Neuronal stem cell (in vitro differentiated cells): ENCODE measurements around the gene BANF2.
"Not testable (repeated sequence)": the region's sequence is repeated elsewhere in the genome, so short reads cannot be mapped to it uniquely, and the experiment has no call there.

Experiments used
- DNase-seq: peaks from one replicate; pipeline ENCODE4 v3.0.0-alpha.2; 2013; ENCODE audit warnings: low spot score
- H2AFZ ChIP-seq: one replicate; pipeline ENCODE4 v1.6.1; 2013; ENCODE audit warnings: mild to moderate bottlenecking, low read length, inconsistent platforms
- H2AK5ac ChIP-seq: 2 replicates; pipeline ENCODE4 v1.6.1; 2013; ENCODE audit warnings: low read depth, mild to moderate bottlenecking, inconsistent platforms, low read length, moderate library complexity, mixed read lengths
- H2BK120ac ChIP-seq: 2 replicates; pipeline ENCODE4 v1.6.1; 2013; ENCODE audit warnings: low read depth, mild to moderate bottlenecking, inconsistent platforms, low read length, moderate library complexity, mixed read lengths
- H2BK12ac ChIP-seq: one replicate; pipeline ENCODE4 v1.6.1; 2013; ENCODE audit warnings: low read length, inconsistent platforms
- H2BK15ac ChIP-seq: 2 replicates; pipeline ENCODE4 v1.6.1; 2013; ENCODE audit warnings: mild to moderate bottlenecking, low read length, inconsistent platforms, mixed read lengths
- H2BK5ac ChIP-seq: one replicate; pipeline ENCODE4 v1.6.1; 2013; ENCODE audit warnings: inconsistent platforms, mild to moderate bottlenecking, low read length, moderate library complexity
- H3K14ac ChIP-seq: one replicate; pipeline ENCODE4 v1.6.1; 2013; ENCODE audit warnings: low read length, inconsistent platforms
- H3K18ac ChIP-seq: 2 replicates; pipeline ENCODE4 v1.6.1; 2013; ENCODE audit warnings: low read length, inconsistent platforms
- H3K23ac ChIP-seq: 2 replicates; pipeline ENCODE4 v1.6.1; 2013; ENCODE audit warnings: low read depth, mild to moderate bottlenecking, mixed read lengths, low read length, inconsistent platforms; ENCODE audit not compliant: poor library complexity
- H3K27ac ChIP-seq: replicated peaks from 3 replicates; pipeline ENCODE4 v1.5.1; 2013; ENCODE audit warnings: low read length, inconsistent platforms
- H3K27me3 ChIP-seq, 3 experiments: 2 replicates each; pipeline ENCODE4 v1.6.1; 2013; ENCODE audit warnings: low read length in 3 of 3, mild to moderate bottlenecking in 2 of 3, inconsistent platforms in 1 of 3, low read depth in 1 of 3, mixed read lengths in 1 of 3, moderate library complexity in 1 of 3; ENCODE audit not compliant: control insufficient read depth in 3 of 3, insufficient read depth in 3 of 3
- H3K36me3 ChIP-seq, 2 donors: replicated peaks in 1 of 2; 2 replicates each; pipeline ENCODE4 v1.6.1; 2013; ENCODE audit warnings: low read length in 2 of 2; ENCODE audit not compliant: control insufficient read depth in 2 of 2, insufficient read depth in 2 of 2
- H3K4ac ChIP-seq: 2 replicates; pipeline ENCODE4 v1.6.1; 2013; ENCODE audit warnings: inconsistent platforms, mild to moderate bottlenecking, low read length, moderate library complexity
- H3K4me1 ChIP-seq, 2 donors: 1 replicate in 1 of 2; 2 replicates in 1 of 2; pipeline ENCODE4 v1.6.1; 2013; ENCODE audit warnings: low read length in 2 of 2, low read depth in 1 of 2; ENCODE audit not compliant: control insufficient read depth in 2 of 2, insufficient read depth in 1 of 2
- H3K4me2 ChIP-seq: one replicate; pipeline ENCODE4 v1.6.1; 2013; ENCODE audit warnings: mild to moderate bottlenecking, low read length, inconsistent platforms; ENCODE audit not compliant: insufficient read depth, poor library complexity, severe bottlenecking
- H3K4me3 ChIP-seq, 2 donors: 2 replicates each; pipeline ENCODE4 v1.5.1; 2013; ENCODE audit warnings: low read length in 2 of 2, mild to moderate bottlenecking in 2 of 2, inconsistent platforms in 1 of 2, moderate library complexity in 1 of 2
- H3K79me1 ChIP-seq: one replicate; pipeline ENCODE4 v1.6.1; 2013; ENCODE audit warnings: low read depth, mild to moderate bottlenecking, inconsistent platforms, low read length, moderate library complexity
- H3K9ac ChIP-seq: one replicate; pipeline ENCODE4 v1.6.1; 2013; ENCODE audit warnings: mild to moderate bottlenecking, low read depth, low read length, inconsistent platforms; ENCODE audit not compliant: poor library complexity
- H3K9me3 ChIP-seq, 2 donors: replicated peaks in 1 of 2; 2 replicates each; pipeline versions ENCODE3 to v1.6.1; 2013; ENCODE audit warnings: low read length in 2 of 2, mild to moderate bottlenecking in 2 of 2, inconsistent platforms in 1 of 2, low read depth in 1 of 2, mixed read lengths in 1 of 2, moderate library complexity in 1 of 2; ENCODE audit not compliant: control insufficient read depth in 2 of 2, insufficient read depth in 1 of 2
- H4K8ac ChIP-seq: one replicate; pipeline ENCODE4 v1.6.1; 2013; ENCODE audit warnings: low read depth, mild to moderate bottlenecking, inconsistent platforms, low read length, moderate library complexity
- H4K91ac ChIP-seq: one replicate; pipeline ENCODE4 v1.6.1; 2013; ENCODE audit warnings: low read length, low read depth, mild to moderate bottlenecking, inconsistent platforms; ENCODE audit not compliant: poor library complexity
- WGBS, 2 donors: extraction: QIAGEN DNeasy Blood & Tissue Kit; methylation state at CpG; one replicate each; pipeline ENCODE4 v1.1.7; 2013; ENCODE audit warnings: missing lambda C conversion rate in 2 of 2, mixed read lengths in 1 of 2; ENCODE audit not compliant: insufficient read length in 2 of 2, insufficient replicate concordance in 1 of 2; ENCODE audit errors: extremely low coverage in 2 of 2; 5-methylcytosine and 5-hydroxymethylcytosine counted together

Gene BANF2

DNA sequence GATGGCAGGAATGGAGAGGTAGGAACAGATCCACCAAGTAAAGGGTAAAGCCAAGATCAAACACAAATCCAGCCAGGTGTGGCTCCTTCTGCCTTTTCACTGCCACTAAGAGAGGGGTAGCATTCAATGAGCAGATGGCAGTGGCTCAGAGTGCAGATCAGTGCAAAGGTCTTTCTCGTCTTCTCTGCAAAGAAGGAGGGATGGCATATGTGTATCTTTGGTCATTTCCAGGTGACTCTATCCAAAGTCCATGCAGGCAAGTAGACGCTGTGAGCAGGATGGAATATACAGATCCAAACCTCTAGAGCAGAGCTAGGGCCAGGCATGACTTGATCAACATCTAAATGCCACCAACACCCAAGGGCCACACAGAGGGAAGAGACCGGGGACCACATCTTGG lies 6.9 kb downstream of the BANF2 start:
- H3K27me3 ChIP-seq = peaks cover 0 to 47% (median 0%) of the 10 kb centered on the region in 3 experiments
- no peak overlapping the region for H3K14ac ChIP-seq
- no peak overlapping the region for H2BK120ac ChIP-seq
- H3K4me2 ChIP-seq = no peak overlapping the region
- H3K36me3 ChIP-seq = no peaks in the 10 kb centered on the region
- H2BK15ac ChIP-seq = no peak overlapping the region
- no peak overlapping the region for H3K18ac ChIP-seq
- peak overlapping the region; percentile 38 for H3K4ac ChIP-seq
- H3K9ac ChIP-seq = no peak overlapping the region
- no peak overlapping the region for H2AFZ ChIP-seq
- no peak overlapping the region for H3K4me3 ChIP-seq
- H2AK5ac ChIP-seq = no peak overlapping the region
- no peak overlapping the region for H2BK5ac ChIP-seq
- peaks cover 7 to 13% of the 10 kb centered on the region in 2 donors for H3K4me1 ChIP-seq
- no peaks in the 10 kb centered on the region for H3K79me1 ChIP-seq
- H3K27ac ChIP-seq = no peak overlapping the region
- H3K23ac ChIP-seq = no peak overlapping the region
- H4K91ac ChIP-seq = no peak overlapping the region
- WGBS, 2 donors = no CpG with 5 or more reads among the region's 3 CpGs
- H4K8ac ChIP-seq = no peak overlapping the region
- DNase-seq = no peak
- H3K9me3 ChIP-seq = no peaks in the 10 kb centered on the region
- no peak overlapping the region for H2BK12ac ChIP-seq

DNA sequence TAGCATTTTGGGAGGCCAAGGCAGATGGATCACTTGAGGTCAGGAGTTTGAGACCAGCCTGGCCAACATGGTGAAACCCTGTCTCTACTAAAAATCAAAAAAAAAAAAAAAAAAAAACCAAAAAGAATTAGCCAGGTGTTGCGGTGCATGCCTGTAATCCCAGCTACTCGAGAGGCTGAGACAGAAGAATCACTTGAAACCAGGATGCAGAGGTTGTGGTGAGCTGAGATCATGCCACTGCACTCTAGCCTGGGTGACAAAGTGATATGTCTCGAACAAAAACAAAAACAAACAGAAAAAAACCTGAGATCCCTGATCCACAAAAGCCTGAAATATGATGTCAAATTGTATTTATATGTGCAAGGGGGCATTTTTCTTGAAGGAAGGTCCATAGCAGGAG lies 8.2 kb downstream of the BANF2 start:
- not testable (repeated sequence) for H3K27ac ChIP-seq, H3K9me3 ChIP-seq, H3K23ac ChIP-seq, H2AFZ ChIP-seq, H2BK12ac ChIP-seq, H3K9ac ChIP-seq, H4K8ac ChIP-seq, H2BK5ac ChIP-seq, H2AK5ac ChIP-seq, H3K4me3 ChIP-seq, H3K18ac ChIP-seq, H3K79me1 ChIP-seq, H3K4ac ChIP-seq, H3K4me2 ChIP-seq, H3K36me3 ChIP-seq, DNase-seq, H4K91ac ChIP-seq, H3K14ac ChIP-seq, H2BK120ac ChIP-seq, H2BK15ac ChIP-seq
- Histone ChIP-seq H3K27me3 (peaks cover 0 to 44% (median 2%) of the 10 kb centered on the region in 3 experiments), H3K4me1 (peaks cover 7 to 13% of the 10 kb centered on the region in 2 donors)
- no CpG with 5 or more reads among the region's 3 CpGs for WGBS, 2 donors

- H3K4me2 ChIP-seq = no peak overlapping the region
- peaks cover 0 to 43% (median 2%) of the 10 kb centered on the region in 3 experiments for H3K27me3 ChIP-seq
- no peak overlapping the region for H2BK12ac ChIP-seq
- H3K79me1 ChIP-seq = no peaks in the 10 kb centered on the region
- no peaks in the 10 kb centered on the region for H3K36me3 ChIP-seq
- no peak overlapping the region for H4K91ac ChIP-seq
- no peak overlapping the region for H3K23ac ChIP-seq
- no peak overlapping the region for H2AFZ ChIP-seq
- H2BK5ac ChIP-seq = no peak overlapping the region
- H4K8ac ChIP-seq = no peak overlapping the region
- H3K4ac ChIP-seq = no peak overlapping the region
- no peak for DNase-seq
- H3K9ac ChIP-seq = no peak overlapping the region
- H3K9me3 ChIP-seq = no peaks in the 10 kb centered on the region
- H3K14ac ChIP-seq = no peak overlapping the region
- peak overlapping the region; percentile 20 for H2BK120ac ChIP-seq
- peaks cover 7 to 13% of the 10 kb centered on the region in 2 donors for H3K4me1 ChIP-seq
- WGBS, 2 donors = no CpG with 5 or more reads among the region's 7 CpGs
- H3K27ac ChIP-seq = no peak overlapping the region
- H2AK5ac ChIP-seq = no peak overlapping the region
- no peak overlapping the region for H3K4me3 ChIP-seq
- H3K18ac ChIP-seq = no peak overlapping the region
- H2BK15ac ChIP-seq = no peak overlapping the region
Observed at GRCh38 chr20:17708675-17709360, 9.1 kb downstream of the BANF2 start.

DNA sequence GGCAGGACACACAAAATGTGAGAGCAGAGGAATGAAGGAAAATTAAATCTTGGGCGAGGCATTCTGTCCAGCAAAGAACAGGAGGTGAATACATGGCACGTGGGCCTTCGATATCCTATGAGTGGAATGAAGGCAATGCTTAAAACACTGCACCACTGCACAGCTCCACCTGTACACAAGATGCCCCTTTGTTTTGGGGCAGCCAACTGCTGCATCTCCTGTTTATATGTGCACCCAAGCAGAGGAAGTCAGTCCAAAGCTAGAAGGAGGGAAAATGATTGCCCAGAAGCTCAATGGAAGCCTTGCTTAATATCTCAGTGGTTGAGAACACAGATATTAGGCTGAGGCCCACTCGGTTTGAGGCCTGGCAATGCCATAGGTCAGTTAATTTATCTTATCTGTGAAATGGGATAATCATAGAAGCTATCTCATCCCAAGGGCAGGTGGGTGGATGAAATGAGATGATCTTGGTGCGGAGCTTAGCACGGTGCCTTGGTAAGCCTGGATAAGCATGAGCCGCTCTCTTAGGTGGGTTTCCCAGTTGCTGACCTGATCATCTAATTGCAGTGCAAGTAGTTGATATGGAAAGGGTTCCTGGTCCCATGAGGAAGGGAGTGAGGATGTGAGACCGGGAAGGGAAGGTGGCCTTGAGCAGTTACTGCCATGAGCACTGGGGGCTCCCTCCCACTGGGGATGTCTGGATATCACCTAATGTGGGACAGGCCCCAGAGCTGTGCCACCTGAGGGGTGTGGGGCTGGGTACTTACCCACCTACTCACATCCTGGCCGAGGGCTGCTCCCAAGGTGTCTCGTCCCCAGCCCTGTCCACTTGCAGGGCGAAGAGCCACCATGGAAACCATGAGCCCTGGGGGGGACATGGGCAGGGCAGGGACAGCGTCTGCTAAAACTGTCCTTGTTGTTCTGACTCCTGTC lies 9.9 kb downstream of the BANF2 start:
- H3K36me3 ChIP-seq = no peaks in the 10 kb centered on the region
- no peaks in the 10 kb centered on the region for H3K79me1 ChIP-seq
- no peak overlapping the region for H3K4ac ChIP-seq
- no peak for DNase-seq
- H4K8ac ChIP-seq = no peak overlapping the region
- no peak overlapping the region for H2BK5ac ChIP-seq
- peak overlapping the region; percentile 32 for H2AK5ac ChIP-seq
- H4K91ac ChIP-seq = no peak overlapping the region
- H2BK12ac ChIP-seq = no peak overlapping the region
- H3K9me3 ChIP-seq = no peaks in the 10 kb centered on the region
- H3K27ac ChIP-seq = no peak overlapping the region
- H3K4me1 ChIP-seq = peaks cover 7 to 13% of the 10 kb centered on the region in 2 donors
- no CpG with 5 or more reads among the region's 12 CpGs for WGBS, 2 donors
- no peak overlapping the region for H3K23ac ChIP-seq
- H3K14ac ChIP-seq = no peak overlapping the region
- peak overlapping the region; percentile 62 for H3K18ac ChIP-seq
- no peak overlapping the region for H3K4me2 ChIP-seq
- no peak overlapping the region for H2AFZ ChIP-seq
- H2BK15ac ChIP-seq = peak overlapping the region; percentile 9
- H3K9ac ChIP-seq = peak overlapping the region; percentile 4
- H2BK120ac ChIP-seq = peak overlapping the region; percentile 20
- H3K4me3 ChIP-seq = no peak overlapping the region
- H3K27me3 ChIP-seq = peaks cover 0 to 39% (median 2%) of the 10 kb centered on the region in 3 experiments
